Measurements from ENCODE around the gene PRRT3. TPM values are rescaled to one million over a fixed set of nuclear protein-coding genes. Genes with fewer than 3 reads are reported as not detected.

Gene PRRT3
- total RNA-seq, 4 donors from 2014 or later = 2.2 to 3.3 (median 2.7) TPM

DNA sequence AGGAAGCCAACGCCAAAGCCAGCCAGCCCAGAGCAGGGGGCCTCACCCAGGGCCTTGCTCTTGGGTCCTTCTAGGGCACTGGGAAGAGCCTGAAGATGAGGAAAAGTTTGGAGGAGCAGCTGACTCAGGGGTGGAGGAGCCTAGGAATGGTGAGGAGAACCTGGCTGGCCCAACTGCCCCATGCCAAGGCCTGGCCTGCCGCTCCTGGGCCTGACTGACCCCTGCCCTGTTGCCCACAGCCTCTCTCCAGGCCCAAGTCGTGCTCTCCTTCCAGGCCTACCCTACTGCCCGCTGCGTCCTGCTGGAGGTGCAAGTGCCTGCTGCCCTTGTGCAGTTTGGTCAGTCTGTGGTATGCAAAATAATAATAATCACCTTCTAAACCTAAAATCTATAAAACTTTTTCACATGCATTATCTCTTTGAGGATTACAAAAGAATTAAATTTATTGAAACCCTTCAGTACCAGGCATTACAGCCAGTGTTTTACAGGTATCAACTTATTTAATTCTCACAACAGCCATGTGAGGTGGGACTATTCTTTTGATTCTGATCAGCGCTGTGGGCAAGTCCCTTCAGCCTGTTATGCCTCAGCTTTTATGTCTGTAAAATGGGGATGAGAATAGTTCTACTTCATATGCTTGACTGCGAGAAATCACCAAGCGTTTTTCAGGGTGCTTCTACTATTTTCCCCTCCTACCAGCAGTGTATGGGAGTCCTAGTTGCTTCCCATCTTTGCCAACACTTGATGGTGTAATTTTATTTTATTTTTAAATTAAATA, 33.8 kb downstream of the PRRT3 start:
- Histone ChIP-seq H3K9me3 (no peaks in the 10 kb centered on the region), H3K36me3 (peaks cover 0 to 27% (median 0%) of the 10 kb centered on the region in 3 donors), H3K4me1 (peaks cover 0 to 47% (median 29%) of the 10 kb centered on the region in 4 donors), H3K27ac (peak overlapping the region in 1 of 4 donors; percentile 95), H3K27me3 (no peaks in the 10 kb centered on the region), H3K4me3 (no peak overlapping the region)
- TF ChIP-seq POLR2A (IDR thresholded peaks at IDR 0.05) (no peak), EP300 (IDR thresholded peaks at IDR 0.05) (no peak)
- TF ChIP-seq, protein P1, sequence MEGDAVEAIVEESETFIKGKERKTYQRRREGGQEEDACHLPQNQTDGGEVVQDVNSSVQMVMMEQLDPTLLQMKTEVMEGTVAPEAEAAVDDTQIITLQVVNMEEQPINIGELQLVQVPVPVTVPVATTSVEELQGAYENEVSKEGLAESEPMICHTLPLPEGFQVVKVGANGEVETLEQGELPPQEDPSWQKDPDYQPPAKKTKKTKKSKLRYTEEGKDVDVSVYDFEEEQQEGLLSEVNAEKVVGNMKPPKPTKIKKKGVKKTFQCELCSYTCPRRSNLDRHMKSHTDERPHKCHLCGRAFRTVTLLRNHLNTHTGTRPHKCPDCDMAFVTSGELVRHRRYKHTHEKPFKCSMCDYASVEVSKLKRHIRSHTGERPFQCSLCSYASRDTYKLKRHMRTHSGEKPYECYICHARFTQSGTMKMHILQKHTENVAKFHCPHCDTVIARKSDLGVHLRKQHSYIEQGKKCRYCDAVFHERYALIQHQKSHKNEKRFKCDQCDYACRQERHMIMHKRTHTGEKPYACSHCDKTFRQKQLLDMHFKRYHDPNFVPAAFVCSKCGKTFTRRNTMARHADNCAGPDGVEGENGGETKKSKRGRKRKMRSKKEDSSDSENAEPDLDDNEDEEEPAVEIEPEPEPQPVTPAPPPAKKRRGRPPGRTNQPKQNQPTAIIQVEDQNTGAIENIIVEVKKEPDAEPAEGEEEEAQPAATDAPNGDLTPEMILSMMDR (IDR thresholded peaks at IDR 0.05) = no peak
- DNase-seq (ENCODE audit: low spot score in 2 of 2) = no peak
- WGBS, 2 donors = 91 to 93% methylated on average over 7 to 8 of the region's 8 CpGs

DNA sequence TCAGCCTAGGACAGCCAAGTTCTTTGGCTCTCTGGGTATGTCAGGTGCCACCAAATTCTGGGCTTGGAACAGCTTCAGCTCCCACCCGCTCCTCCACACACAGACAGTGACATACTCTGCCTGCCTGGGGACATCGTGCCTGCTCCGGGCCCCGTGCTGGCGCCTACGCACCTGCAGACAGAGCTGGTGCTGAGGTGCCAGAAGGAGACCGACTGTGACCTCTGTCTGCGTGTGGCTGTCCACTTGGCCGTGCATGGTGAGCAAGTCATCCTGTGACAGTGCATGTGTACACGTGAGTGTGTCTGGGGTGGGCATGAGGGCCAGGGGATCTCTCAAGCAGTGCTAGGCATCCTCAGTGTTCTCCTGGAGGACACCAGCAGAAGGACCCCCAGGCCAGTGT, 34.4 kb downstream of the PRRT3 start:
- peak overlapping the region; percentile 87 to 97 (median 92) for H3K27ac ChIP-seq
- WGBS, 2 donors = 78 to 81% methylated on average over 7 to 10 of the region's 10 CpGs
- H3K4me1 ChIP-seq = peaks cover 0 to 49% (median 29%) of the 10 kb centered on the region in 4 donors

DNA sequence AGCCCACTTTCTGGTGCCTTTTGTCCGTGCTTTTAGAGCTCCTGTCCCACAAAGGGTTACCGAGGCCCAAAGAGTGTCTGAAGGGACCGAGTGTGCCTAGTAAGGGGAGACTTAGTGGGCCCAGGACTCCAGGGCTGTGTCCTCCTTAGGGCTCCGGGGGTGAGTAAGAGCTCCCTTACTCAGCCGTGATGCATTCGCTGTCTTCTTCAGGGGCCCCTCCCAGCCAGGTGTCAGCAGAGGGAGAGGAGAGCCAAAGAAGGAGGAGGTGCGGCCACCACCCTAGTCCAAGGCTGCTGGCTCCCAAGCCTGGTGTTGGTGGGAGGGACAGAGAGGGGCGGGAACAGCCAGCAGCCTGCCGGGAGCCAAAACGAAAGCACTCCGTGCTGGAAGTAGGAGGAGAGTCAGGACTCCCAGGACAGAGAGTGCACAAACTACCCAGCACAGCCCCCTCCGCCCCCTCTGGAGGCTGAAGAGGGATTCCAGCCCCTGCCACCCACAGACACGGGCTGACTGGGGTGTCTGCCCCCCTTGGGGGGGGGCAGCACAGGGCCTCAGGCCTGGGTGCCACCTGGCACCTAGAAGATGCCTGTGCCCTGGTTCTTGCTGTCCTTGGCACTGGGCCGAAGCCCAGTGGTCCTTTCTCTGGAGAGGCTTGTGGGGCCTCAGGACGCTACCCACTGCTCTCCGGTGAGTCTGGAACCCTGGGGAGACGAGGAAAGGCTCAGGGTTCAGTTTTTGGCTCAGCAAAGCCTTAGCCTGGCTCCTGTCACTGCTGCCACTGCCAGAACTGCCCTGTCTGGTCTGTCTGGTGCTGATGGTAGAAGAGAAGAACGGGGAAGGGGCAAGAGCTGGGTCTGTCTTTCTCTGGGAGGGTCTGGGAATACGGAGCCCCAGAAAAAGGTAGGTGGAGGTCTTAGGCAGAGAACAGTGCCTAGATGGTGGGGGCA, 35.2 kb downstream of the PRRT3 start, which contains the start of gene IL17RC:
TSS of gene IL17RC (plus strand) at position 365 of the 947 bp plus-strand sequence. CDS start at position 583, 218 bp downstream.
- H3K9me3 ChIP-seq = no peaks in the 10 kb centered on the region
- TF ChIP-seq, protein P1 (IDR thresholded peaks at IDR 0.05) = peak in 1 of 5 experiments; percentile 7
- TF ChIP-seq POLR2A (IDR thresholded peaks at IDR 0.05) (peak; percentile 65 to 80), EP300 (IDR thresholded peaks at IDR 0.05) (peak; percentile 54 to 90)
- DNase-seq (ENCODE audit: low spot score in 2 of 2) = peak; percentile 77 to 81
- 6% methylated on average over 14 to 19 of the region's 19 CpGs for WGBS, 2 donors
- H3K36me3 ChIP-seq = peaks cover 0 to 17% (median 0%) of the 10 kb centered on the region in 3 donors
- H3K27ac ChIP-seq = peak within 1 kb of the TSS; percentile 87 to 97 (median 92)
- no peaks in the 10 kb centered on the region for H3K27me3 ChIP-seq
- peaks cover 0 to 49% (median 29%) of the 10 kb centered on the region in 4 donors for H3K4me1 ChIP-seq
- peak within 1 kb of the TSS; percentile 62 to 93 (median 83) for H3K4me3 ChIP-seq

More for the DNA sequence above, 34.4 kb downstream of the PRRT3 start:
- Histone ChIP-seq H3K9me3 (no peaks in the 10 kb centered on the region), H3K27me3 (no peaks in the 10 kb centered on the region), H3K36me3 (peaks cover 0 to 21% (median 0%) of the 10 kb centered on the region in 3 donors), H3K4me3 (peak overlapping the region in 2 of 4 donors; percentile 81 to 93)
- no peak for TF ChIP-seq EP300 (IDR thresholded peaks at IDR 0.05)
- TF ChIP-seq POLR2A (IDR thresholded peaks at IDR 0.05) = no peak
- TF ChIP-seq, protein P1 (IDR thresholded peaks at IDR 0.05) = no peak
- no peak for DNase-seq (ENCODE audit: low spot score in 2 of 2)

DNA sequence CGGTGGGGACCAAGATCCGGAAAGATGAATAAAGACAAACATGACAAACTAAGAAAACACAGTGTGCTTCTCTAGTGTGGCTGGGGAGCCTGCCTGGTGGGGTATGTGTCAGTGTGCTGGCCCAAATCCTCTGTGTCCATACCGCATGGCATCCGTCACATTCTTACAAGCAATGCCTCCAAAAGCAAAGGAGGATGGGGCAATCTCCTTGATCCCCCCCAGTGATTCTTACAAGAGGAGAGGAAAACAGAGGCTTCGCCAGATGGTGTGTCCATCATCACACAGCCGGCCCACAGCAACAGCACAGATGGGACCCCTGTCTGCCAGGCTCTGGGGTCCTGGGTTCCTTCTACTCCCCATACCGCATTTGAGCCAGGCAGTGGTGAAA, 35.9 kb downstream of the PRRT3 start:
- Histone ChIP-seq H3K27ac (peak overlapping the region; percentile 87 to 97 (median 92)), H3K27me3 (no peaks in the 10 kb centered on the region), H3K9me3 (no peaks in the 10 kb centered on the region), H3K36me3 (peaks cover 0 to 17% (median 0%) of the 10 kb centered on the region in 3 donors), H3K4me3 (peak overlapping the region; percentile 62 to 93 (median 83)), H3K4me1 (peaks cover 0 to 49% (median 29%) of the 10 kb centered on the region in 4 donors)
- TF ChIP-seq EP300 (IDR thresholded peaks at IDR 0.05) = no peak
- TF ChIP-seq, protein P1 (IDR thresholded peaks at IDR 0.05) = no peak
- no peak for TF ChIP-seq POLR2A (IDR thresholded peaks at IDR 0.05)
- peak in 1 of 2 donors; percentile 22 for DNase-seq (ENCODE audit: low spot score in 2 of 2)
- 19 to 29% methylated on average over 7 of the region's 7 CpGs for WGBS, 2 donors
